ENCODE measurements around the gene IGFLR1.

IGFLR1 gene

DNA sequence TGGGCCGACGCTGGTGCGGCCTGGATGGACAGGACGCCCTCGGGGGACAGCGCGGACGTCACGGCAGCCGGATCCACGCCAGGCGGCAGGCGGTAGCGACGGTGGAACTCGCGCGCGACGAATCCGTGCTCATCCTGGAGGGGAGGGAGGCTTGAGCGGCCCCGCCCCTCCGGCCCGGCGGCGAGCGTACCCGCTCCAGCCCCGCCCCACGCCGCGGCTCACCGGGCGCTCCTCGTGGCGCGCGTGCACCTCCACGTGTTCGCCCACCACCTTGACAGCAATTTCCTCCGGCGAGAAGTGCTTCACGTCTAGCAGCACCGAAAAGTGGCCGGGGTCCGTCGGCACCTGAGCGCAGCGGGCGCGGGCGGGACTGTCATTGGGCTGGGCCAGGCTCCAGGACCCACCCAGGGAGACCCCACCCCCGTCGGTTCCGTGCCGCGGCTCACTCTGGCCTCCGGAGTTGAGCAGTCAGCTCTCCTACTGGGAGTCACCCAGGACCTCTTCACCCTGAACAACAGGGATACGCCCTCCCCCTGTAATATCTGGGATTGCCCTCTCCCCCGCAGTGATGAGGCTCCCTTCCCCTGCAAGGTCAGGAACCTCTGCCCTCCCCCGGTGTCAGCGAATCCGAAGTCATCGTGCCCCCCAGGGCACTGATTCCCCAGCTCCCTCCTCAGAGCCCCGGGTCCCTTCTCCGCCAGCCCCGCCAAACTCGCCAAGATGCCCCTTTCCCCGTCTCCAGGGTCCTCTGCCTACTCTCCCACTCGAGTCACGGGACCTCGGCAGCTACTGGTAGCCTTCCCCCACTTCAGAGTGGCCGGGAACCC, 13.5 kb upstream of the IGFLR1 start:
- TF ChIP-seq LEF1 (IDR thresholded peaks at IDR 0.05; ENCODE audit: borderline replicate concordance) (no peak), FOXA1 (IDR thresholded peaks at IDR 0.05) (no peak), L3MBTL2 (conservative IDR thresholded peaks at IDR 0.05) (no peak), SUZ12 (IDR thresholded peaks at IDR 0.05) (no peak), ELF4 (IDR thresholded peaks at IDR 0.05) (no peak)
- TF ChIP-seq, protein P1, sequence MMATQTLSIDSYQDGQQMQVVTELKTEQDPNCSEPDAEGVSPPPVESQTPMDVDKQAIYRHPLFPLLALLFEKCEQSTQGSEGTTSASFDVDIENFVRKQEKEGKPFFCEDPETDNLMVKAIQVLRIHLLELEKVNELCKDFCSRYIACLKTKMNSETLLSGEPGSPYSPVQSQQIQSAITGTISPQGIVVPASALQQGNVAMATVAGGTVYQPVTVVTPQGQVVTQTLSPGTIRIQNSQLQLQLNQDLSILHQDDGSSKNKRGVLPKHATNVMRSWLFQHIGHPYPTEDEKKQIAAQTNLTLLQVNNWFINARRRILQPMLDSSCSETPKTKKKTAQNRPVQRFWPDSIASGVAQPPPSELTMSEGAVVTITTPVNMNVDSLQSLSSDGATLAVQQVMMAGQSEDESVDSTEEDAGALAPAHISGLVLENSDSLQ (IDR thresholded peaks at IDR 0.05): no peak
- ChIA-PET POLR2A (interaction anchor here (2.5 kb wide), 1 partner anchor 11 kb away, joined by 18 read pairs; the partner anchor contains the start of genes PSENEN and U2AF1L4), CTCF (no interaction called here)
- no peak for DNase-seq (ENCODE audit: extremely low spot score)

DNA sequence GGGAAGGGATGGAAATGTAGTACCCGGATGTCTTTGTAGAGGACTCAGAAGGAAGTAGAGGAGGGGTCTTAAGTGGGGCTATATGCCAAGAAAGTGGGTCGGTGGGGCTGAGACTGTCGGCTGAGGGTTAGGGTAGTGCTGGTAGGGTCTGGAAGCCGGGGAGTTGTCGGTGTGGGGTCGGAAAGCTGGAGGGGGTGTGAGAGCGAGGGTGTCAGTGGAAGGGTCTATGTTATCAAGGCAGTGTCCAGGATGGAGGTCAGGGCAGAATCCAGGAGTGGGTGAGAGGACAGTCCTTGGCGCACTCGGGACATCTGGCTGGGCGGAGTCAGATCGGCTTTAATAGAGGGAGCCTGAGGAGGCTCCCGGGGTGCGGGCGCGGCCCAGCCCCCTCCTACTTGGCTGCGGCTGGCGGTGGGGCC, 12.9 kb upstream of the IGFLR1 start:
- ChIA-PET POLR2A (no interaction called here), CTCF (no interaction called here)
- TF ChIP-seq FOXK2 (IDR thresholded peaks at IDR 0.05): no peak
- TF ChIP-seq SP1 (IDR thresholded peaks at IDR 0.05): no peak
- no peak for TF ChIP-seq CTBP1 (IDR thresholded peaks at IDR 0.05; ENCODE audit: borderline replicate concordance)
- no peak for TF ChIP-seq SUZ12 (IDR thresholded peaks at IDR 0.05)
- TF ChIP-seq, protein P1 (IDR thresholded peaks at IDR 0.05): no peak
- no peak for TF ChIP-seq FOXA1 (IDR thresholded peaks at IDR 0.05)
- no peak for TF ChIP-seq ARNT (IDR thresholded peaks at IDR 0.05)
- TF ChIP-seq ZNF384 (IDR thresholded peaks at IDR 0.05): no peak
- TF ChIP-seq TARDBP (IDR thresholded peaks at IDR 0.05): no peak
- no peak for TF ChIP-seq FOXM1 (IDR thresholded peaks at IDR 0.05; ENCODE audit: borderline replicate concordance)
- no peak for TF ChIP-seq ELF4 (IDR thresholded peaks at IDR 0.05)
- TF ChIP-seq BHLHE40 (IDR thresholded peaks at IDR 0.05; ENCODE audit: borderline replicate concordance): no peak
- TF ChIP-seq HDGF (IDR thresholded peaks at IDR 0.05; ENCODE audit: borderline replicate concordance): no peak
- no peak for TF ChIP-seq NFRKB (IDR thresholded peaks at IDR 0.05)
- no peak for TF ChIP-seq LEF1 (IDR thresholded peaks at IDR 0.05; ENCODE audit: borderline replicate concordance)
- no peak for TF ChIP-seq L3MBTL2 (conservative IDR thresholded peaks at IDR 0.05)
- no peak for DNase-seq (ENCODE audit: extremely low spot score)

DNA sequence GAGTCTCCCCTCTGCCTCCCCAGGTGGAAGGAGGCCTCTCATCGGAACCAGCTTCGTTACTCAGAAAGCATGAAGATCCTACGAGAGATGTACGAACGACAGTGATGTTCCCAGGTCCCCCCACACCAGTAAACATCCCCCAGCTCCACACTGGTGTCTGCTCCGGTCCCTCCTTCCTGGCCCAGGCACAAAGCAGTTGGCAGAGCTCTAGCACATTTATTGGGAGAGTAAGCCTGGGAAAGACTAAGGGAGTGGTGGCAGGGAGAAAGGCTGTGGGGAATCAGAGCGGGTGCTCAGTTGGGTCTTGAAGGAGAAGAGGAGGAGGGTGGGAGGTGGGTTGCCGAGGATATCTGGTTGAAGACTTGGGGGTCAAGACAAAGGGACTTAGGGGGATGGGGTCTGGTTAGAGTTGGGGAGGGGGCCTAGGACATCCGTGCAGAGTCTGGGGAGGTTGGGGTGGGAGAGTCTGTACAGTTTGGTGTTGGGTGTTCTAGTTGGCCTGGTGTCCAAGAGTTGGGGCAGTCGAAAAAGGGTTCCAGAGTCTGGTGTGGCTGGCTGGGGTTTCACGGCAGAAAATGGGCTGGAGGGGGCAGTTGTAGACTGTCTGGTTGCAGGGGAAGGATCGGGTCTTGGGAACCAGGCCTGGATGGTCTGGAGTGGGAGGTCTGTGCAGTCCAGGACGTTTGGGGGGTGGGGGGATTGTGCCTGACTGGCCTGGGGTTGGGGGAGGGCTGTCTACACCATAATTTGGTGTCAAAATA, 12.3 kb upstream of the IGFLR1 start:
- no peak for DNase-seq (ENCODE audit: extremely low spot score)
- ChIA-PET POLR2A (no interaction called here), CTCF (no interaction called here)
- TF ChIP-seq LEF1 (IDR thresholded peaks at IDR 0.05; ENCODE audit: borderline replicate concordance) (no peak), ELF4 (IDR thresholded peaks at IDR 0.05) (no peak), NFRKB (IDR thresholded peaks at IDR 0.05) (no peak), SUZ12 (IDR thresholded peaks at IDR 0.05) (no peak), FOXA1 (IDR thresholded peaks at IDR 0.05) (no peak), FOXK2 (IDR thresholded peaks at IDR 0.05) (no peak), TARDBP (IDR thresholded peaks at IDR 0.05) (no peak), L3MBTL2 (conservative IDR thresholded peaks at IDR 0.05) (no peak), ZNF384 (IDR thresholded peaks at IDR 0.05) (no peak), SP1 (IDR thresholded peaks at IDR 0.05) (no peak), HDGF (IDR thresholded peaks at IDR 0.05; ENCODE audit: borderline replicate concordance) (no peak)

DNA sequence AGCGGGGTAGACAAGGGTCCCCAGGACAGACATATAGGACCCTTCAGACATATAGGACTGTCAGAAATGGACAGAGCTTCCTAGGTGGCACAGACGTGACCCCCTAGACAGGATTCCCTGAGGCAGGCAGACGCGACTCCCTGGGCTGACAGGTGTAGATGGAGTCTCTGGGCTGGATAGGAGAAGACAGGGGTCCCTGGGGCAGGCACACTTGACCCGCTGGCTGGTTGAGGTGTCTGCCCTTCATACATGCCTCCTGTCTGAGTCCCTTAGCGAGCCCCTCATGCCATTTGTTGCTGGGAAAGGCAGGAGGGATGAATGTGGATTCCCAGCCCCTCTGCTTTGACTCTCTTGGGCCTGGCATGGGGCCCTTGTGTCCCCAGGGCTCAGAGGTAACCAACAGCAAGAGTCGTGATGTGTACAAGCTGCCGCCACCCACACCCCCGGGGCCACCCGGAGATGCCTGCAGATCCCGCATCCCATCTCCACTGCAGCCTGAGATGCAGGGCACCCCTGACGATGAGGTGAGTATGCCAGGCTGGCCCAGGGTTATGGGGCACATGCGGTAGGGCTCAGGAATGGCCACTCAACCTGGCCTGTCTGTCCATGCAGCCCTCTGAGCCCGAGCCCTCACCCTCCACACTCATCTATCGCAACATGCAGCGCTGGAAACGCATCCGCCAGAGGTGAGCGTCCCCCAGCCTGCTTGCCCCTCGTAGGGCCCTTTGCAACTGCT, 11.6 kb upstream of the IGFLR1 start:
- POLR2A ChIA-PET: no interaction called here
- DNase-seq (ENCODE audit: extremely low spot score): no peak
- CTCF ChIA-PET: no interaction called here
- TF ChIP-seq FOXM1 (IDR thresholded peaks at IDR 0.05; ENCODE audit: borderline replicate concordance) (no peak), ELF4 (IDR thresholded peaks at IDR 0.05) (no peak), TARDBP (IDR thresholded peaks at IDR 0.05) (no peak), L3MBTL2 (conservative IDR thresholded peaks at IDR 0.05) (no peak), HDGF (IDR thresholded peaks at IDR 0.05; ENCODE audit: borderline replicate concordance) (no peak), BHLHE40 (IDR thresholded peaks at IDR 0.05; ENCODE audit: borderline replicate concordance) (no peak), SUZ12 (IDR thresholded peaks at IDR 0.05) (no peak), CTBP1 (IDR thresholded peaks at IDR 0.05; ENCODE audit: borderline replicate concordance) (no peak), SP1 (IDR thresholded peaks at IDR 0.05) (no peak), ZNF384 (IDR thresholded peaks at IDR 0.05) (no peak), LEF1 (IDR thresholded peaks at IDR 0.05; ENCODE audit: borderline replicate concordance) (no peak)
- TF ChIP-seq, protein P1 (IDR thresholded peaks at IDR 0.05): no peak

DNA sequence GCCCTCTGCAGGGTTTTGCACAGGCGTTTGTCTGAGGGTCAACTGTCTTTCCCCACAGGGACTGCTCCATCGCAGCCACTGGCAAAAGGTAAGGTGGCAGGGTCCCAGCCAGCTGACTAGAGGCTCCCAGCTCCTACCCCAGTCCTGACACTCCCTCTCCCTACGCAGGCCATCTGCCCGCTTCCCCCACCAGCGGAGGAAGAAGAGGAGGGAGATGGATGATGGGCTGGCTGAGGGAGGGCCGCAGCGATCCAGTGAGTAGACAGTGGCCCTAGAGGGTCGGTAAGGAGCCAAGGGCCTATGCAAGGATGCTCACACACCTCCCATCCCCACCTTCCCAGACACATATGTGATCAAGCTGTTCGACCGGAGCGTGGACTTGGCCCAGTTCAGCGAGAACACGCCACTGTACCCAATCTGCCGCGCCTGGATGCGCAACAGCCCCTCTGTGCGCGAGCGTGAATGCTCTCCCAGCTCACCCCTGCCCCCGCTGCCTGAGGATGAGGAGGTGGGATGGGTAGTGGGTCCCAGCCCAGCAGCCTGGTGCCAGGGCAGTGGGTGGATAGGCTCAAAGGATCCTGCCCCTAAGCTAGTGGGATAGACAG, 10.6 kb upstream of the IGFLR1 start:
- ChIA-PET POLR2A (no interaction called here), CTCF (no interaction called here)
- no peak for DNase-seq (ENCODE audit: extremely low spot score)
- TF ChIP-seq FOXK2 (IDR thresholded peaks at IDR 0.05) (no peak), SUZ12 (IDR thresholded peaks at IDR 0.05) (no peak), FOXM1 (IDR thresholded peaks at IDR 0.05; ENCODE audit: borderline replicate concordance) (no peak), LEF1 (IDR thresholded peaks at IDR 0.05; ENCODE audit: borderline replicate concordance) (no peak), HDGF (IDR thresholded peaks at IDR 0.05; ENCODE audit: borderline replicate concordance) (no peak), CTBP1 (IDR thresholded peaks at IDR 0.05; ENCODE audit: borderline replicate concordance) (no peak), ZNF384 (IDR thresholded peaks at IDR 0.05) (no peak), NFRKB (IDR thresholded peaks at IDR 0.05) (no peak), SP1 (IDR thresholded peaks at IDR 0.05) (no peak), ARNT (IDR thresholded peaks at IDR 0.05) (no peak), L3MBTL2 (conservative IDR thresholded peaks at IDR 0.05) (no peak), FOXA1 (IDR thresholded peaks at IDR 0.05) (no peak), TARDBP (IDR thresholded peaks at IDR 0.05) (no peak)
- TF ChIP-seq, protein P1 (IDR thresholded peaks at IDR 0.05): no peak

Measured in HEK293T (cell line).